Placental pericyte (primary cell): Measurements from ENCODE around the gene FLACC1. TPM values are rescaled to one million over a fixed set of nuclear protein-coding genes. Genes with fewer than 3 reads are reported as not detected.

Source experiments
- total RNA-seq: library from RNA; depleted of rRNA; stranded (reverse); fragments of >200 nt; gene quantifications from 2 replicates; pipeline ENCODE4 v1.2.3, GENCODE V29; 2012

FLACC1 gene
- 0.44 and 1.4 TPM in 2 replicates for total RNA-seq

GRCh38 chr2:201357221-201357620 is at the start of gene FLACC1:
Gene FLACC1 (minus strand): TSS chr2:201357345. CDS start chr2:201351404, 5,941 bp downstream.

GRCh38 chr2:201260302-201260800 is 96.8 kb downstream of the FLACC1 start, which contains the start of gene CASP8:
Gene CASP8 (plus strand): TSS chr2:201260536. CDS start chr2:201266487, 5,951 bp downstream.

Other genes with a start within 250 kb of the FLACC1 start
- gene CFLAR, start 241.2 kb downstream of the FLACC1 start, total RNA-seq = 114 and 115 TPM in 2 replicates
- gene CASP10, start 174.2 kb downstream of the FLACC1 start, total RNA-seq = 3.9 and 5.5 TPM in 2 replicates
- gene CASP8, start 96.8 kb downstream of the FLACC1 start, total RNA-seq = 22.1 and 34.9 TPM in 2 replicates
- 30.0 and 55.8 TPM in 2 replicates for gene TRAK2, start 94.1 kb upstream of the FLACC1 start, total RNA-seq
- gene STRADB, start 94.4 kb upstream of the FLACC1 start, total RNA-seq = 25.2 and 44.7 TPM in 2 replicates